HFF-Myc (cell line): ENCODE results near the gene SUFU.
A peak's percentile ranks its signal among the peaks of the same experiment; 100 is the strongest.

Experiments
- DNase-seq: peaks from one replicate; pipeline ENCODE4 v3.0.0-alpha.2; 2011; ENCODE audit warnings: low read depth; ENCODE audit errors: extremely low read depth
- H3K4me3 ChIP-seq: replicated peaks from 2 replicates; pipeline ENCODE4 v1.5.1; 2011; ENCODE audit warnings: low read depth, mild to moderate bottlenecking, control low read depth, low read length
- CTCF ChIP-seq: IDR thresholded peaks from 2 replicates; pipeline ENCODE4 v1.5.1; 2012; ENCODE audit warnings: mild to moderate bottlenecking, low read depth, low read length, control low read depth; ENCODE audit errors: missing control alignments

Gene SUFU

GRCh38 chr10:102580230-102580629 is 76.5 kb downstream of the SUFU start:
- TF ChIP-seq CTCF = no peak
- no peak for DNase-seq
- no peak overlapping the region for H3K4me3 ChIP-seq

- no peak for DNase-seq
- no peak for TF ChIP-seq CTCF
- H3K4me3 ChIP-seq = no peak overlapping the region
These were observed 77.6 kb downstream of the SUFU start for GRCh38 chr10:102581401-102581800.

- no peak overlapping the region for H3K4me3 ChIP-seq
- no peak for TF ChIP-seq CTCF
- DNase-seq = no peak
These were observed 78.3 kb downstream of the SUFU start for GRCh38 chr10:102581981-102582580.

GRCh38 chr10:102583435-102584417 is 80.0 kb downstream of the SUFU start:
- H3K4me3 ChIP-seq = no peak overlapping the region
- peak; percentile 90 for TF ChIP-seq CTCF
- DNase-seq = peak; percentile 85

GRCh38 chr10:102585026-102585425 is 81.3 kb downstream of the SUFU start:
- TF ChIP-seq CTCF = no peak
- DNase-seq = no peak
- H3K4me3 ChIP-seq = no peak overlapping the region

GRCh38 chr10:102586858-102587257 is 83.1 kb downstream of the SUFU start:
- no peak overlapping the region for H3K4me3 ChIP-seq
- no peak for DNase-seq
- TF ChIP-seq CTCF = no peak
